ENCODE data around the gene ACRBP. TPM values are rescaled to one million over a fixed set of nuclear protein-coding genes. Genes with fewer than 3 reads are reported as not detected.
A peak's percentile ranks its signal among the peaks of the same experiment; 100 is the strongest.

ACRBP gene
- total and polyA plus RNA-seq, 5 donors: 0.50 to 2.1 (median 1.1) TPM

- intact Hi-C loops (cut with DNase I): no loop called here
- Histone ChIP-seq H3K27ac (ENCODE audit: low read length) (no peak overlapping the region), H3K9me3 (ENCODE audit: control insufficient read depth, low read length) (no peaks in the 10 kb centered on the region), H3K27me3 (ENCODE audit: control insufficient read depth, insufficient read depth) (no peaks in the 10 kb centered on the region), H3K4me1 (ENCODE audit: control insufficient read depth, insufficient read depth, low read length) (peaks cover 2% of the 10 kb centered on the region), H3K4me3 (ENCODE audit: low read length) (no peak overlapping the region)
- peak; percentile 17 to 42 for ATAC-seq
- DNase-seq: no peak
- 57% methylated on average over 21 of the region's 21 CpGs for whole genome bisulfite sequencing
These were observed 14.9 kb downstream of the ACRBP start for GRCh38 chr12:6632026-6632983.

DNA sequence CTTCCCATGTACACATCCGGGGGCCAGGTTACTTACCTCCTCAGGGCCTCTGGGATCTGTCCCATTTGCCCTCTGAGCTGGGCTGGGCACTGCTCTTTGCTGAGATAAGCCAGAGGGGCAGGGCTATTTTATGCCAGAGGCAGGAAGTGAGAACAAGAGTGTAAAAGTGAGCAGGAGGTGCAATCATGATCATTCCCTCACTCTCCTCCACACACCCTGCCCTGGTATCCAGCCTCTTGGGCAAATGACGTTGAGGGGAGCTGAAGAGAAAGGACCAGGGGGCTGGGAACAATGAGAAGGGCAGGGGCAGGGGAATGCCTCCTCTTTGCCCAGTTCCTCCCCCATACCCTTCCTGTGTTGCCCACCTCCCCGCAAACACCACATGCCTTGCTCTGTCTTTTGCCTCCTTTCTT is 15.7 kb downstream of the ACRBP start:
- no peak overlapping the region for H3K4me3 ChIP-seq (ENCODE audit: low read length)
- no peak for DNase-seq
- peak; percentile 23 to 62 for ATAC-seq
- WGBS: 58% methylated on average over 3 of the region's 3 CpGs
- H3K4me1 ChIP-seq (ENCODE audit: control insufficient read depth, insufficient read depth, low read length): peaks cover 2% of the 10 kb centered on the region
- H3K27ac ChIP-seq (ENCODE audit: low read length): no peak overlapping the region
- no peaks in the 10 kb centered on the region for H3K27me3 ChIP-seq (ENCODE audit: control insufficient read depth, insufficient read depth)
- intact Hi-C loops (cut with DNase I): no loop called here
- no peaks in the 10 kb centered on the region for H3K9me3 ChIP-seq (ENCODE audit: control insufficient read depth, low read length)

GRCh38 chr12:6630736-6631135 is 16.5 kb downstream of the ACRBP start:
- intact Hi-C loops (cut with DNase I): no loop called here
- Histone ChIP-seq H3K4me1 (ENCODE audit: control insufficient read depth, insufficient read depth, low read length) (peaks cover 2% of the 10 kb centered on the region), H3K4me3 (ENCODE audit: low read length) (no peak overlapping the region), H3K27me3 (ENCODE audit: control insufficient read depth, insufficient read depth) (no peaks in the 10 kb centered on the region), H3K27ac (ENCODE audit: low read length) (no peak overlapping the region), H3K9me3 (ENCODE audit: control insufficient read depth, low read length) (no peaks in the 10 kb centered on the region)
- DNase-seq (no peak), ATAC-seq (no peak)
- WGBS: 53% methylated on average over 5 of the region's 5 CpGs

DNA sequence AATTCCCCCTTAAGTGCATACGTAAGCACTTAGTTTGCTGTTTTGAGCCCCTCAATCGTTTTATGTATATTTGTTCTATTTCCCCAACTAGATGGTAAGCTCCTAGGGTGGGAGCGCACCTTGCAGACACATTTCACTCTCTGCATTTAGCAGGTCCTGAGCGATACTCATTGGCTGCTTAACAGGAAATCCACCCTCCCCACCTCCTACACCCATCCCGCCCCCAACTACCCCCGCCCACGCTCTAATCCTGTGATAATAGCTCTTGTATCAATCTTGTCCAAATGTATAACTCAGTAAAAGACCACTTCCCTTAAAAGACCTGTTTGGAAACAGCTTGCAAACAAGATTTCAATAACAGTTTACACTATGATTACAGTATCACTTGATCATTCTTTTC is 19.6 kb downstream of the ACRBP start:
- intact Hi-C loops (cut with DNase I): no loop called here
- Histone ChIP-seq H3K27me3 (ENCODE audit: control insufficient read depth, insufficient read depth) (no peaks in the 10 kb centered on the region), H3K4me1 (ENCODE audit: control insufficient read depth, insufficient read depth, low read length) (peaks cover 2% of the 10 kb centered on the region), H3K27ac (ENCODE audit: low read length) (no peak overlapping the region), H3K4me3 (ENCODE audit: low read length) (no peak overlapping the region), H3K9me3 (ENCODE audit: control insufficient read depth, low read length) (no peaks in the 10 kb centered on the region)
- ATAC-seq (no peak), DNase-seq (no peak)
- WGBS: 45% methylated on average over 7 of the region's 7 CpGs

- no peak for ATAC-seq
- 58% methylated on average over 8 of the region's 8 CpGs for WGBS
- Histone ChIP-seq H3K27ac (ENCODE audit: low read length) (no peak overlapping the region), H3K9me3 (ENCODE audit: control insufficient read depth, low read length) (no peaks in the 10 kb centered on the region), H3K27me3 (ENCODE audit: control insufficient read depth, insufficient read depth) (no peaks in the 10 kb centered on the region), H3K4me3 (ENCODE audit: low read length) (no peak overlapping the region), H3K4me1 (ENCODE audit: control insufficient read depth, insufficient read depth, low read length) (peaks cover 2% of the 10 kb centered on the region)
- no peak for DNase-seq
- intact Hi-C loops (cut with DNase I): no loop called here
These were observed 20.5 kb downstream of the ACRBP start for GRCh38 chr12:6626654-6627283.

- no peak for DNase-seq
- WGBS: 78% methylated on average over 29 of the region's 29 CpGs
- ATAC-seq: peak in 1 of 2 donors; percentile 3
- no peaks in the 10 kb centered on the region for H3K9me3 ChIP-seq (ENCODE audit: control insufficient read depth, low read length)
- intact Hi-C loops (cut with DNase I): no loop called here
- H3K4me1 ChIP-seq (ENCODE audit: control insufficient read depth, insufficient read depth, low read length): no peaks in the 10 kb centered on the region
- no peaks in the 10 kb centered on the region for H3K27me3 ChIP-seq (ENCODE audit: control insufficient read depth, insufficient read depth)
- H3K27ac ChIP-seq (ENCODE audit: low read length): no peak overlapping the region
- H3K4me3 ChIP-seq (ENCODE audit: low read length): no peak overlapping the region
These were observed 26.4 kb downstream of the ACRBP start for GRCh38 chr12:6620885-6621274.

DNA sequence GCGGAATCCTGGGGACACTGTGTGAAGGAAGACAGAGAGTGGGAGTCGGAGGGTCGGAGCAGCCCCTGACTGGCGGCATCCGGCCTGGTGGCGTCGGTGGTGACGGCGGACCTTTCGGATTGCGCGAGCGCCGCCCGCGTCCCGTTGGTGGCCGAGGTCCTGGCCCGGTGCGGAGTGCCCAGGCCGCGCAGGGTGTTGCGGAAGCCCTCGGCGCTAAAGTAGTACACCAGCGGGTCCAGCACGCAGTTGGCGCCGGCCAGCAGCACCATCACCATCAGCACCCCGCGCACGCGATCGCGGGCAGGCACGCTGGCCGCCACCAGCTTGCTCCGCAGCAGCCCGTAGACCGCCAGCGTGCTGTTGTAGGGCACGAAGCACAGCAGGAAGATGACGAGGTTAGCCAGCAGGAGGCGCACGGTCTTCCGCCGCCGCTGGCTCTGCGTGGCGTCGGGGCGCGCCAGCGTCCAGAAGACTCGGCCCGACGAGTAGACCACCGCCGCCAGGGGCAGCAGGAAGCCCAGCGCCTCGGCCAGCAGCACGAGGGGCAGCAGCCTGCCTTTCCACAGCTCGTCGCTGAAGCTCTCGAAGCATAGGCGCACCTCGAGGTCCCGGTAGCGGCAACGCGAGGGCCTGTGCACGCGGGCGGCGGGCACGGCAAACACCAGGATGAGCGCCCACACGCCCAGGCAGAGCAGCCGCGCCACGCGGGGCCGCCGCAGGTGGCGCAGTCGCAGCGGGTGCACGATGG is 26.9 kb downstream of the ACRBP start:
- Histone ChIP-seq H3K9me3 (ENCODE audit: control insufficient read depth, low read length) (no peaks in the 10 kb centered on the region), H3K4me3 (ENCODE audit: low read length) (no peak overlapping the region), H3K27me3 (ENCODE audit: control insufficient read depth, insufficient read depth) (no peaks in the 10 kb centered on the region), H3K4me1 (ENCODE audit: control insufficient read depth, insufficient read depth, low read length) (no peaks in the 10 kb centered on the region), H3K27ac (ENCODE audit: low read length) (no peak overlapping the region)
- ATAC-seq (peak; percentile 52 to 69), DNase-seq (peak; percentile 58 to 82 (median 73))
- WGBS: 23% methylated on average over 88 of the region's 88 CpGs
- intact Hi-C loops (cut with DNase I): no loop called here

GRCh38 chr12:6618483-6619225 is 28.6 kb downstream of the ACRBP start:
- DNase-seq: no peak
- intact Hi-C loops (cut with DNase I): loop anchor here in 3 of 4 donors (10.0 kb wide), 3 partner anchors 66 to 206 kb away; partner anchors contain the start of genes GPR162 (in 1 of the 3), P3H3 (in 1 of the 3) and ZNF384 (in 1 of the 3)
- Histone ChIP-seq H3K27me3 (ENCODE audit: control insufficient read depth, insufficient read depth) (no peaks in the 10 kb centered on the region), H3K9me3 (ENCODE audit: control insufficient read depth, low read length) (no peaks in the 10 kb centered on the region), H3K4me1 (ENCODE audit: control insufficient read depth, insufficient read depth, low read length) (peaks cover 5% of the 10 kb centered on the region), H3K4me3 (ENCODE audit: low read length) (no peak overlapping the region), H3K27ac (ENCODE audit: low read length) (no peak overlapping the region)
- ATAC-seq: no peak
- WGBS: 79% methylated on average over 5 of the region's 5 CpGs

GRCh38 chr12:6615802-6616201 is 31.4 kb downstream of the ACRBP start:
- no peak for DNase-seq
- WGBS: 45% methylated on average over 3 of the region's 3 CpGs
- no peak for ATAC-seq
- Histone ChIP-seq H3K27me3 (ENCODE audit: control insufficient read depth, insufficient read depth) (no peaks in the 10 kb centered on the region), H3K27ac (ENCODE audit: low read length) (no peak overlapping the region), H3K4me3 (ENCODE audit: low read length) (no peak overlapping the region), H3K9me3 (ENCODE audit: control insufficient read depth, low read length) (no peaks in the 10 kb centered on the region), H3K4me1 (ENCODE audit: control insufficient read depth, insufficient read depth, low read length) (peaks cover 19% of the 10 kb centered on the region)
- intact Hi-C loops (cut with DNase I): loop anchor here in 3 of 4 donors (10.0 kb wide), 3 partner anchors 69 to 209 kb away; partner anchors contain the start of genes GPR162 (in 1 of the 3), P3H3 (in 1 of the 3) and ZNF384 (in 1 of the 3)

DNA sequence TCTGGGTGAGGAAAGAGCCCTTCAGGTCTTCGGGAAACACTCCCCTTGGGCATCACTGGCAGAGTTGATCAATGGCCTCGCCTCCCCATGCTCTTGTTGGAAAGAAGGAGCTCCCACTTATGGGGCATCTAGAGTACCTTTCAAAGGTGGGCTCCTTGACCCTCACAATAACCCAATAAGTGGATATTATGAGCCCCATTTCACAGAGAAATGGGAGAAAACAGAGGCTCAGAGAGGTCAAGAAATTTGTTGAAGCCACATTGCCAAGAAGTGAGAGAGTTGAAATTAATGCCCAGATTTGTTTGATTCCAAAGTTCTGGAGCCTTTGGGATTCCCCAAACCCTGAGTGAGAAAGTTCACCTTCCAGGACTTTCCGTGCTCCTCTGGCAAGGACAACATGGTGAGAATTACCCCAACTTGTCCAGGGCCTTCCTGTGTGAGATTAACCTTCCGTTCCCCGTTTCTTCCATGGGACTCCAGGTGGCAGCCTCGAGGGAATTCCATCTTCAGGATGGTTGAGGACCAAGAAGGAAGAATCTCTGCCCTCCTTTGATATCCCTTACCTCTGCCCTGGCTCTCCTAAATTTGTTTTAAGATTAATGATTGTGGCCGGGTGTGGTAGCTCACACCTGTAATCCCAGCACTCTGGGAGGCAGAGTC is 32.6 kb downstream of the ACRBP start:
- intact Hi-C loops (cut with DNase I): loop anchor here in 3 of 4 donors (10.0 kb wide), 3 partner anchors 70 to 210 kb away; partner anchors contain the start of genes GPR162 (in 1 of the 3), P3H3 (in 1 of the 3) and ZNF384 (in 1 of the 3)
- WGBS: 72% methylated on average over 7 of the region's 7 CpGs
- no peak for DNase-seq
- Histone ChIP-seq H3K27ac (ENCODE audit: low read length) (peak overlapping the region; percentile 94), H3K27me3 (ENCODE audit: control insufficient read depth, insufficient read depth) (no peaks in the 10 kb centered on the region), H3K4me1 (ENCODE audit: control insufficient read depth, insufficient read depth, low read length) (peaks cover 19% of the 10 kb centered on the region), H3K4me3 (ENCODE audit: low read length) (no peak overlapping the region), H3K9me3 (ENCODE audit: control insufficient read depth, low read length) (no peaks in the 10 kb centered on the region)
- no peak for ATAC-seq

Measured in right cardiac atrium (tissue), 5 donors.